ENCODE results near the gene CACNA2D4. TPM values are rescaled to one million over a fixed set of nuclear protein-coding genes. Genes with fewer than 3 reads are reported as not detected.

Gene CACNA2D4
- total RNA-seq, 1 donor from 2014 or later, result 7.0 TPM

DNA sequence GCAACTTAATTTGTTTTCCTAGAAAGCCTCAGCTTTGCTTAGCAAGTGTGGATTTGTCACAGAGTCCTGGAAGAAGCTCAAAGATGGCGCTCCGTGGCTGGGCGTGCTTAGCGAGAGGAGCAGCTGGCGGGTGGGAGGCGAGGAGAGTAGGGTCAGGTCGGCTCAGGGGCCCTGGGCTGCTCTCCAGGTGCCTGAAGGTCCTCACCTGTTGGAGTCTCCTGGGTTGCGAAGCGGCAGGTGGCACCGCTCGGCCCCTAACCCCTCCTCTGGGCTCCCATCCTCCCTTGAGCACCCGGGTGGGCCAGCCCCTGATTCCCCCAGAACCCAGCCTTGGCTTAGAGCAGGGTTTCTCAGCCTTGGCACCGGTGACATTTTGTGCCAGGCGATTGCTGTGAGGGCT, 73.0 kb downstream of the CACNA2D4 start:
- TF ChIP-seq, protein P1, sequence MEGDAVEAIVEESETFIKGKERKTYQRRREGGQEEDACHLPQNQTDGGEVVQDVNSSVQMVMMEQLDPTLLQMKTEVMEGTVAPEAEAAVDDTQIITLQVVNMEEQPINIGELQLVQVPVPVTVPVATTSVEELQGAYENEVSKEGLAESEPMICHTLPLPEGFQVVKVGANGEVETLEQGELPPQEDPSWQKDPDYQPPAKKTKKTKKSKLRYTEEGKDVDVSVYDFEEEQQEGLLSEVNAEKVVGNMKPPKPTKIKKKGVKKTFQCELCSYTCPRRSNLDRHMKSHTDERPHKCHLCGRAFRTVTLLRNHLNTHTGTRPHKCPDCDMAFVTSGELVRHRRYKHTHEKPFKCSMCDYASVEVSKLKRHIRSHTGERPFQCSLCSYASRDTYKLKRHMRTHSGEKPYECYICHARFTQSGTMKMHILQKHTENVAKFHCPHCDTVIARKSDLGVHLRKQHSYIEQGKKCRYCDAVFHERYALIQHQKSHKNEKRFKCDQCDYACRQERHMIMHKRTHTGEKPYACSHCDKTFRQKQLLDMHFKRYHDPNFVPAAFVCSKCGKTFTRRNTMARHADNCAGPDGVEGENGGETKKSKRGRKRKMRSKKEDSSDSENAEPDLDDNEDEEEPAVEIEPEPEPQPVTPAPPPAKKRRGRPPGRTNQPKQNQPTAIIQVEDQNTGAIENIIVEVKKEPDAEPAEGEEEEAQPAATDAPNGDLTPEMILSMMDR (IDR thresholded peaks at IDR 0.05), result no peak
- DNase-seq (peak; percentile 30), ATAC-seq (no peak)
- Histone ChIP-seq H3K27me3 (ENCODE audit: low read depth) (peaks cover 26% of the 10 kb centered on the region), H3K4me1 (no peaks in the 10 kb centered on the region), H3K27ac (no peak overlapping the region), H3K4me3 (no peak overlapping the region), H3K36me3 (no peaks in the 10 kb centered on the region), H3K9me3 (no peaks in the 10 kb centered on the region)
- intact Hi-C loops (cut with DNase I), result no loop called here

DNA sequence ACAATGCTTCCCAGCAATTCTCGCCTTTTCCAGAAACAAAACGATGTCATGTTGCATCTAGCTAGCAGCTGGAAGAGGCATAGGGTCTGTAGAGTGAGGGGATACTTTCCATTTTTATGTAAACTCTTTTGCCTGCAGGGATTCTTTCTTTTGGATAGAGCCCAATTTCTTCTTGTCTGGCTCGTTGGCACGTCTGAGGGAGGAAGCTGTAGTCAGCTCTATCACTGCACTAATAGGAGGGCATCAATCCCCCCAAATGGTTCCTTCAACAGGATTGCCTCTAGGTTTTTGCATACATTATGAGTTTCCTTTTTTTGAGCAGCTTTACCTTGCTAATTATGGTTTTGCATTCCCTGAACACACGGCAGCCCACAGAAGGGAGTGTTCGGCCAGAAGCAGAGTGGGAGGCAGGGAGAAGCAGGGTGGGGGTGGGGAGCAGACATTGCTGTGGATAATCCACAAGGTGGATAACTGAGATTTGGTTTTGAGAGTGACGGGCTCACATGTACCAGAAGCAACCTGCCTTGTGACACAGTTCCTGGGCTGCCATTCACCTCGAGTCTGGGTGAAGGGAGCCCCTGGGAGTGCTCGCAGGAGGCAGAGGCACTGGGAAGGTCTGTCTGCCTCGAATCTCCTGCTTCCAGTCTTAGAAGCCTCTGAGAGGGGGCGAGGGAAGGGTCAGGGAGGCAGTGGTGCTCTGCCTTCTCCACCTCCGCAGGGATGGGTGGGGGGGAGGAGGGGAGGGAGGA, 73.6 kb downstream of the CACNA2D4 start:
- H3K36me3 ChIP-seq, result no peaks in the 10 kb centered on the region
- H3K4me1 ChIP-seq, result no peaks in the 10 kb centered on the region
- no peak overlapping the region for H3K4me3 ChIP-seq
- no peak overlapping the region for H3K27ac ChIP-seq
- intact Hi-C loops (cut with DNase I), result no loop called here
- H3K27me3 ChIP-seq (ENCODE audit: low read depth), result peaks cover 26% of the 10 kb centered on the region
- TF ChIP-seq, protein P1 (IDR thresholded peaks at IDR 0.05), result no peak
- H3K9me3 ChIP-seq, result no peaks in the 10 kb centered on the region
- DNase-seq, result peak; percentile 19
- ATAC-seq, result no peak

DNA sequence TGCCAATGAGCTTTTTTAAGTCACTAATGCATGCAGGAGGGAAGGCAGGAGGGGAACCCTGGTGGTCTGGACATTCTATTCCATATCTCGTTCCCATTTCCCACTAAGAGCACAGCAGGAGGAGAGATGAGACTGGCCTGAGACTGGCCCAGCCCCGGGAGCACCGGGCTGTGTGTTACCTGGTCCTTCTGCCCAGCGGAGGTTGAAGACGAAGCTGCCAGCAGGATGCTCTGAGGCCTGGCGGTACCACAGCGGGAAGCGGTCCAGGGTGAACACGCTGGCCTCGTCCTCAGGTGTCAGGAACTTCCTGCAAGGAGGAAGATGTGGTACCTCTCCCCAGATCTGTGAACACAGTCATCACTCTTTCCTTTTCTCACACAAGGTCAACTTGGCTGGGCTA, 74.2 kb downstream of the CACNA2D4 start:
- no peak overlapping the region for H3K27ac ChIP-seq
- intact Hi-C loops (cut with DNase I), result no loop called here
- ATAC-seq (no peak), DNase-seq (peak; percentile 36)
- no peaks in the 10 kb centered on the region for H3K9me3 ChIP-seq
- H3K4me1 ChIP-seq, result no peaks in the 10 kb centered on the region
- no peak overlapping the region for H3K4me3 ChIP-seq
- H3K36me3 ChIP-seq, result no peaks in the 10 kb centered on the region
- TF ChIP-seq, protein P1 (IDR thresholded peaks at IDR 0.05), result no peak
- H3K27me3 ChIP-seq (ENCODE audit: low read depth), result peaks cover 26% of the 10 kb centered on the region

DNA sequence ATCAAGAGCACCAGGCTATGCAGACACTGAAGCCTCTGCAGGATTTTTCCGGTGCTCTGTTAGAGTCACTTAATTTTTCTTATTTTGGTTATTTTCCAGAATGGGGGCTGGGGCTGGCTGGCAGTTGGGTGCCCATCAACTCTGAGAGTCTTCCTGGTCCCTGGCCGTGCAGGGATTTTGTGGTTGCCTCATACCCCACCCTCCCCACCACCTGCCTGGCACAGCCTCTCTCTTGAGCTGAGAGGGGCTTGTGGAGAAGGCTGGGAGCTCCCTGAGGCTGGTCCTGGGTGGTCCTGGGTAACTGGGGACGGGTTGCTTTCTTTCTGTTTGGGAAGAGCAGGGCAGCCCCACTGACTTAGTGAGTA, 74.8 kb downstream of the CACNA2D4 start:
- Histone ChIP-seq H3K4me1 (no peaks in the 10 kb centered on the region), H3K27ac (no peak overlapping the region), H3K36me3 (no peaks in the 10 kb centered on the region), H3K9me3 (no peaks in the 10 kb centered on the region), H3K4me3 (no peak overlapping the region), H3K27me3 (ENCODE audit: low read depth) (peaks cover 26% of the 10 kb centered on the region)
- intact Hi-C loops (cut with DNase I), result no loop called here
- ATAC-seq (no peak), DNase-seq (peak; percentile 14)
- TF ChIP-seq, protein P1 (IDR thresholded peaks at IDR 0.05), result no peak

DNA sequence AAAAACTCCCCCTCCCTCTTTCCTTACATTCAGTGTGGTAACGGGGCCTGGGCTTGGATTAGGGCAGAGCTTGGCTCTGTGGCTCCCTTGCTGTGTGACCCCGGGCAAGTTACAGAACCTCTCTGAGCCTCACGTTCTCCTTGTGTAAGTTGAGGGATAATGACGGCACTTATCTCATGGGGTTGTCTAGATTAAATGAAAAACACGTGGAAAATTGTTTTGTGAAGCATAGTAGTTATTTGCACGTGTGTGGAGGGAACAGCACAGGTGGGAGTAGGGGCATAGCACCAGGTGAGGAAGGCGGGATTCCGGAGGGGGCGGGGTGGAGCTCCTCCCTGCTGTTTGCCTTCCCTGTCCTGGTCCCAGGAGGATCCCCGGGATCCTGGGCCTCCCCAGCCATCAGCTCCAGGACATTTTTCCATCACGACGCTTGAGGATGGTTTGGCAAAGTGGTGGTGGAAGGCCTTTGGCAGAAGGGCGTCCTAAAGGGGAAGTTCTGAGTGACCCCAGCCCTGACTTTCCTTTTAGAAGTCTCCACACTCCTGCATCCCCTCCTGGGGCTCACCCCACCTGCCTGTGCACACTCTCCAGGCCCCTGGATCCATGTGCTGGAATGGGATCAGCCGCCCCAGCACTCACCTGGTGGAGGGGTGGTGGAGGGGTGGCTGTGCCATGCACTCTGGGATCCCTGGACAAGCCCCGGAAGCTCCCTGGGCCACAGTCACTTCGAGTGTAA, 75.4 kb downstream of the CACNA2D4 start:
- Histone ChIP-seq H3K4me1 (no peaks in the 10 kb centered on the region), H3K4me3 (no peak overlapping the region), H3K36me3 (no peaks in the 10 kb centered on the region), H3K9me3 (no peaks in the 10 kb centered on the region), H3K27ac (no peak overlapping the region), H3K27me3 (ENCODE audit: low read depth) (peaks cover 26% of the 10 kb centered on the region)
- DNase-seq (peak; percentile 30), ATAC-seq (no peak)
- TF ChIP-seq, protein P1 (IDR thresholded peaks at IDR 0.05), result no peak
- intact Hi-C loops (cut with DNase I), result no loop called here
